SIG-M5 (cell line): Measurements from ENCODE around the gene USP24.

Source experiments
- DNase-seq: peaks from one replicate; lab custom pipeline; 2025; lab: John Stamatoyannopoulos, UW

The USP24 gene

GRCh38 chr1:55052221-55053142 is 162.7 kb downstream of the USP24 start:
- no peak for DNase-seq

- DNase-seq, result no peak
Measured at GRCh38 chr1:55051621-55052020, 163.5 kb downstream of the USP24 start.

- DNase-seq, result no peak
Measured at GRCh38 chr1:55051169-55051568, 164.0 kb downstream of the USP24 start.

GRCh38 chr1:55050283-55050682 is 164.9 kb downstream of the USP24 start:
- DNase-seq, result no peak

GRCh38 chr1:55049914-55050278 is 165.3 kb downstream of the USP24 start:
- no peak for DNase-seq

- DNase-seq, result no peak
Measured at GRCh38 chr1:55049271-55049913, 165.8 kb downstream of the USP24 start.

GRCh38 chr1:55048453-55049270 is 166.5 kb downstream of the USP24 start:
- no peak for DNase-seq

GRCh38 chr1:55047611-55048010 is 167.6 kb downstream of the USP24 start:
- DNase-seq, result no peak

- no peak for DNase-seq
Measured at GRCh38 chr1:55046871-55047270, 168.3 kb downstream of the USP24 start.

- DNase-seq, result no peak
Measured at GRCh38 chr1:55045430-55045829, 169.7 kb downstream of the USP24 start.

GRCh38 chr1:55044617-55045397 is 170.4 kb downstream of the USP24 start:
- DNase-seq, result no peak

GRCh38 chr1:55043726-55044125 is 171.4 kb downstream of the USP24 start:
- no peak for DNase-seq

- DNase-seq, result no peak
Measured at GRCh38 chr1:55043011-55043410, 172.2 kb downstream of the USP24 start.

- no peak for DNase-seq
Measured at GRCh38 chr1:55041613-55042012, 173.6 kb downstream of the USP24 start.

GRCh38 chr1:55040933-55041494 is 174.2 kb downstream of the USP24 start:
- no peak for DNase-seq

- DNase-seq, result no peak
Measured at GRCh38 chr1:55040083-55040932, 174.9 kb downstream of the USP24 start.

- DNase-seq, result no peak
Measured at GRCh38 chr1:55039342-55040082, 175.7 kb downstream of the USP24 start, which contains the start of gene PCSK9. Gene PCSK9 (plus strand): TSS chr1:55039548. CDS start chr1:55039838, 290 bp downstream.

- DNase-seq, result no peak
Measured at GRCh38 chr1:55038974-55039341, 176.2 kb downstream of the USP24 start.

- DNase-seq, result no peak
Measured at GRCh38 chr1:55038552-55038838, 176.7 kb downstream of the USP24 start.
